NT2/D1 (cell line): ENCODE results near the gene RNU4-1.

Experiments
- DNase-seq: peaks from one replicate; pipeline ENCODE4 v3.0.0-alpha.2; 2011; ENCODE audit warnings: low read depth, low spot score
- H3K27me3 ChIP-seq: 2 replicates; pipeline ENCODE4 v1.6.0; 2011; ENCODE audit warnings: mild to moderate bottlenecking; ENCODE audit not compliant: insufficient read length, insufficient read depth
- H3K36me3 ChIP-seq: 2 replicates; pipeline ENCODE4 v1.6.1; 2011; ENCODE audit warnings: mild to moderate bottlenecking, low read length, mixed read lengths; ENCODE audit not compliant: insufficient read depth, insufficient read length
- H3K4me1 ChIP-seq: 2 replicates; pipeline ENCODE4 v1.5.1; 2011; ENCODE audit not compliant: insufficient read depth, insufficient read length
- H3K4me3 ChIP-seq: 2 replicates; pipeline ENCODE4 v1.5.1; 2011; ENCODE audit warnings: low read depth; ENCODE audit not compliant: insufficient read length
- H3K9ac ChIP-seq: 2 replicates; pipeline ENCODE4 v1.6.0; 2011; ENCODE audit warnings: low read depth; ENCODE audit not compliant: insufficient read length
- H3K9me3 ChIP-seq: 2 replicates; pipeline ENCODE4 v1.5.1; 2011; ENCODE audit warnings: mild to moderate bottlenecking, low read length; ENCODE audit not compliant: insufficient read depth
- SUZ12 ChIP-seq: IDR thresholded peaks from 2 replicates; pipeline ENCODE4 v1.6.1; 2011; ENCODE audit not compliant: insufficient read length, insufficient read depth; ENCODE audit errors: extremely low read depth
- YY1 ChIP-seq: IDR thresholded peaks from 2 replicates; pipeline ENCODE4 v1.6.1; 2011; ENCODE audit not compliant: insufficient read length, insufficient read depth
- ZNF274 ChIP-seq: IDR thresholded peaks from 2 replicates; pipeline ENCODE4 v1.6.1; 2011; ENCODE audit warnings: mild to moderate bottlenecking, low read depth, low read length

RNU4-1 gene

GRCh38 chr12:120287491-120287890, 5.5 kb downstream of the RNU4-1 start:
- Histone ChIP-seq H3K4me3 (no peak overlapping the region), H3K9ac (no peak overlapping the region)

GRCh38 chr12:120286768-120287490, 6.1 kb downstream of the RNU4-1 start:
- H3K9me3 ChIP-seq = no peaks in the 10 kb centered on the region
- no peak overlapping the region for H3K9ac ChIP-seq
- H3K36me3 ChIP-seq = no peaks in the 10 kb centered on the region
- H3K4me1 ChIP-seq = peaks cover 6% of the 10 kb centered on the region
- no peak overlapping the region for H3K4me3 ChIP-seq
- no peak for DNase-seq
- no peaks in the 10 kb centered on the region for H3K27me3 ChIP-seq
- TF ChIP-seq YY1 (no peak), SUZ12 (no peak)

More at GRCh38 chr12:120287491-120287890, 5.5 kb downstream of the RNU4-1 start:
- Histone ChIP-seq H3K27me3 (no peaks in the 10 kb centered on the region), H3K4me1 (peaks cover 2% of the 10 kb centered on the region), H3K36me3 (no peaks in the 10 kb centered on the region), H3K9me3 (no peaks in the 10 kb centered on the region)
- no peak for DNase-seq
- no peak for TF ChIP-seq ZNF274

GRCh38 chr12:120284381-120284780, 8.7 kb downstream of the RNU4-1 start:
- H3K36me3 ChIP-seq = no peaks in the 10 kb centered on the region
- no peak overlapping the region for H3K9ac ChIP-seq
- peaks cover 3% of the 10 kb centered on the region; the same call in 1 of the 2 replicates for H3K9me3 ChIP-seq
- TF ChIP-seq ZNF274 (no peak), YY1 (no peak), SUZ12 (no peak)
- no peak overlapping the region for H3K4me3 ChIP-seq
- peaks cover 6% of the 10 kb centered on the region for H3K4me1 ChIP-seq
- no peak for DNase-seq
- H3K27me3 ChIP-seq = no peaks in the 10 kb centered on the region

- Histone ChIP-seq H3K4me1 (peaks cover 6% of the 10 kb centered on the region), H3K9me3 (peaks cover 14% of the 10 kb centered on the region; the same call in 1 of the 2 replicates), H3K36me3 (no peaks in the 10 kb centered on the region), H3K9ac (no peak overlapping the region), H3K4me3 (no peak overlapping the region), H3K27me3 (no peaks in the 10 kb centered on the region)
- TF ChIP-seq YY1 (no peak), ZNF274 (no peak), SUZ12 (no peak)
- peak; percentile 46 for DNase-seq
Observed at GRCh38 chr12:120283318-120283717, 9.7 kb downstream of the RNU4-1 start.

- Histone ChIP-seq H3K9ac (no peak overlapping the region), H3K9me3 (peaks cover 19% of the 10 kb centered on the region; the same call in 1 of the 2 replicates), H3K36me3 (no peaks in the 10 kb centered on the region), H3K4me3 (no peak overlapping the region), H3K4me1 (peaks cover 6% of the 10 kb centered on the region), H3K27me3 (no peaks in the 10 kb centered on the region)
- no peak for DNase-seq
- TF ChIP-seq SUZ12 = no peak
- TF ChIP-seq ZNF274 = no peak
Observed at GRCh38 chr12:120278137-120279069, 14.6 kb downstream of the RNU4-1 start.

- no peak for TF ChIP-seq SUZ12
- no peak for TF ChIP-seq ZNF274
- no peak for TF ChIP-seq YY1
- Histone ChIP-seq H3K36me3 (no peaks in the 10 kb centered on the region), H3K4me3 (no peak overlapping the region), H3K9ac (no peak overlapping the region), H3K4me1 (no peaks in the 10 kb centered on the region), H3K27me3 (no peaks in the 10 kb centered on the region), H3K9me3 (peaks cover 19% of the 10 kb centered on the region; the same call in 1 of the 2 replicates)
- no peak for DNase-seq
Observed at GRCh38 chr12:120276734-120277133, 16.3 kb downstream of the RNU4-1 start.

GRCh38 chr12:120267736-120268135, 25.3 kb downstream of the RNU4-1 start:
- no peak for DNase-seq
- no peak overlapping the region for H3K4me3 ChIP-seq
- H3K27me3 ChIP-seq = no peaks in the 10 kb centered on the region
- peaks cover 18% of the 10 kb centered on the region for H3K4me1 ChIP-seq
- H3K9me3 ChIP-seq = no peaks in the 10 kb centered on the region
- H3K36me3 ChIP-seq = peaks cover 15% of the 10 kb centered on the region
- no peak overlapping the region for H3K9ac ChIP-seq
- TF ChIP-seq SUZ12 = no peak
- no peak for TF ChIP-seq ZNF274
- TF ChIP-seq YY1 = no peak
